Calu3 (cell line): ENCODE results near the gene PDE9A. TPM values are rescaled to one million over a fixed set of nuclear protein-coding genes. Genes with fewer than 3 reads are reported as not detected.

Experiments
- BruUV-seq: library from RNA; stranded (reverse); fragments of 400-500 nt; replicated peaks from 2 replicates; lab custom pipeline; 2021; lab: Mats Ljungman, UMichigan
- CTCF ChIA-PET: fragments of 300-600 bp; sonication (Branson Sonifier 250); formaldehyde crosslinking; loops from one replicate; lab custom pipeline; 2022; ENCODE audit warnings: antibody characterized with exemption; lab: Charles Lee
- DNase-seq: peaks from one replicate; pipeline ENCODE4 v3.0.0; 2022
- H3K27ac Mint-ChIP-seq: one replicate; pipeline ENCODE4 v1.8.0; 2022; ENCODE audit warnings: mixed read lengths; ENCODE audit not compliant: unreplicated experiment
- H3K27me3 Mint-ChIP-seq: one replicate; pipeline ENCODE4 v1.8.0; 2022; ENCODE audit warnings: mixed read lengths; ENCODE audit not compliant: unreplicated experiment
- H3K36me3 Mint-ChIP-seq: one replicate; pipeline ENCODE4 v1.8.0; 2022; ENCODE audit warnings: mild to moderate bottlenecking, moderate library complexity, mixed read lengths; ENCODE audit not compliant: insufficient read depth, unreplicated experiment
- H3K4me1 Mint-ChIP-seq: one replicate; pipeline ENCODE4 v1.8.0; 2022; ENCODE audit warnings: mild to moderate bottlenecking, low read depth, mixed read lengths; ENCODE audit not compliant: unreplicated experiment
- H3K4me3 Mint-ChIP-seq: one replicate; pipeline ENCODE4 v1.8.0; 2022; ENCODE audit warnings: mild to moderate bottlenecking, low read depth, moderate library complexity, mixed read lengths; ENCODE audit not compliant: unreplicated experiment
- H3K9me3 Mint-ChIP-seq: one replicate; pipeline ENCODE4 v1.8.0; 2022; ENCODE audit warnings: low read depth, mixed read lengths; ENCODE audit not compliant: unreplicated experiment
- CTCF ChIP-seq: fragments of 200-600 bp; IDR thresholded peaks from one replicate; pipeline ENCODE4 v1.8.0; 2022; ENCODE audit warnings: antibody characterized with exemption; ENCODE audit not compliant: unreplicated experiment
- intact Hi-C: fragments of 100-400 bp; cut with micrococcal nuclease; formaldehyde crosslinking; loops from one replicate; pipeline ENCODE4 v1.10.0; 2022; ENCODE audit not compliant: unreplicated experiment
- total RNA-seq: library from RNA; stranded (reverse); gene quantifications from 2 replicates; pipeline ENCODE4 v1.2.3, GENCODE V29; 2022

The PDE9A gene
- total RNA-seq, 1 experiment from 2014 or later, result 10.9 TPM

- CTCF ChIA-PET, result interaction anchor here (0.6 kb wide), 1 partner anchor 103 kb away, joined by 3 read pairs; no protein-coding TSS in a partner anchor
- H3K36me3 Mint-ChIP-seq, result peaks cover 6% of the 10 kb centered on the region
- H3K27me3 Mint-ChIP-seq, result no peaks in the 10 kb centered on the region
- H3K9me3 Mint-ChIP-seq, result no peaks in the 10 kb centered on the region
- no TSS peak for BruUV-seq
- DNase-seq, result no peak
- no peak for TF ChIP-seq CTCF
- no peak overlapping the region for H3K27ac Mint-ChIP-seq
- no peaks in the 10 kb centered on the region for H3K4me1 Mint-ChIP-seq
- H3K4me3 Mint-ChIP-seq, result no peak overlapping the region
- intact Hi-C loops, result no loop called here
These were observed 110.4 kb downstream of the PDE9A start for GRCh38 chr21:42763581-42764442.

- no peaks in the 10 kb centered on the region for H3K27me3 Mint-ChIP-seq
- H3K4me1 Mint-ChIP-seq, result no peaks in the 10 kb centered on the region
- no peak overlapping the region for H3K4me3 Mint-ChIP-seq
- no TSS peak for BruUV-seq
- CTCF ChIA-PET, result interaction anchor here (0.6 kb wide), 1 partner anchor 104 kb away, joined by 3 read pairs; no protein-coding TSS in a partner anchor
- intact Hi-C loops, result no loop called here
- no peak for TF ChIP-seq CTCF
- peaks cover under 1% of the 10 kb centered on the region for H3K36me3 Mint-ChIP-seq
- H3K27ac Mint-ChIP-seq, result no peak overlapping the region
- no peak for DNase-seq
- no peaks in the 10 kb centered on the region for H3K9me3 Mint-ChIP-seq
These were observed 111.0 kb downstream of the PDE9A start for GRCh38 chr21:42764443-42764760.

GRCh38 chr21:42764883-42765282 is 111.5 kb downstream of the PDE9A start:
- Mint-ChIP-seq H3K27me3 (no peaks in the 10 kb centered on the region), H3K4me1 (no peaks in the 10 kb centered on the region), H3K4me3 (no peak overlapping the region), H3K27ac (no peak overlapping the region), H3K36me3 (peaks cover 1% of the 10 kb centered on the region), H3K9me3 (no peaks in the 10 kb centered on the region)
- no peak for TF ChIP-seq CTCF
- DNase-seq, result no peak
- CTCF ChIA-PET, result no interaction called here
- intact Hi-C loops, result no loop called here
- BruUV-seq, result no TSS peak

GRCh38 chr21:42765656-42766055 is 112.2 kb downstream of the PDE9A start:
- intact Hi-C loops, result no loop called here
- Mint-ChIP-seq H3K4me3 (no peak overlapping the region), H3K27ac (no peak overlapping the region), H3K9me3 (no peaks in the 10 kb centered on the region), H3K27me3 (no peaks in the 10 kb centered on the region), H3K4me1 (no peaks in the 10 kb centered on the region), H3K36me3 (peaks cover 7% of the 10 kb centered on the region)
- TF ChIP-seq CTCF, result no peak
- CTCF ChIA-PET, result no interaction called here
- BruUV-seq, result no TSS peak
- DNase-seq, result no peak
